Stimulated activated CD8-positive, alpha-beta memory T cell treated with anti-CD3 and anti-CD28 coated beads, Interleukin-7, amount 100 ng/mL, for 1 hour (primary cell): ENCODE data around the gene FAM221B.

Experiments used
- DNase-seq, 2 donors: peaks; one replicate each; pipeline ENCODE4 v3.0.0-alpha.2; 2020; ENCODE audit warnings: low read depth in 2 of 2

FAM221B gene

GRCh38 chr9:35792024-35792813 is 36.3 kb downstream of the FAM221B start:
- no peak for DNase-seq

GRCh38 chr9:35791297-35791921 is 37.1 kb downstream of the FAM221B start, which contains the start of gene NPR2:
Gene NPR2 (plus strand): TSS chr9:35791591. CDS start chr9:35792409, 818 bp downstream.
- no peak for DNase-seq

GRCh38 chr9:35790385-35791296 is 37.9 kb downstream of the FAM221B start:
- peak; percentile 15 to 24 for DNase-seq

GRCh38 chr9:35790025-35790384 is 38.5 kb downstream of the FAM221B start:
- DNase-seq = no peak

- DNase-seq = no peak
Measured at GRCh38 chr9:35789541-35789940, 39.0 kb downstream of the FAM221B start.

- DNase-seq = no peak
Measured at GRCh38 chr9:35783418-35783817, 45.1 kb downstream of the FAM221B start.

- no peak for DNase-seq
Measured at GRCh38 chr9:35781066-35781465, 47.5 kb downstream of the FAM221B start.

GRCh38 chr9:35778496-35778895 is 50.0 kb downstream of the FAM221B start:
- no peak for DNase-seq

- DNase-seq = no peak
Measured at GRCh38 chr9:35776018-35776417, 52.5 kb downstream of the FAM221B start.

GRCh38 chr9:35774907-35775635 is 53.5 kb downstream of the FAM221B start:
- DNase-seq = no peak

- no peak for DNase-seq
Measured at GRCh38 chr9:35771943-35772342, 56.6 kb downstream of the FAM221B start.

GRCh38 chr9:35771534-35771933 is 57.0 kb downstream of the FAM221B start:
- DNase-seq = no peak

- no peak for DNase-seq
Measured at GRCh38 chr9:35771075-35771433, 57.5 kb downstream of the FAM221B start.

- no peak for DNase-seq
Measured at GRCh38 chr9:35769763-35770162, 58.8 kb downstream of the FAM221B start.

- no peak for DNase-seq
Measured at GRCh38 chr9:35767458-35767857, 61.1 kb downstream of the FAM221B start.

- DNase-seq = no peak
Measured at GRCh38 chr9:35766997-35767396, 61.5 kb downstream of the FAM221B start.
